H1 (cell line): ENCODE data around the gene LSM2. TPM values are rescaled to one million over a fixed set of nuclear protein-coding genes. Genes with fewer than 3 reads are reported as not detected.
A peak's percentile ranks its signal among the peaks of the same experiment; 100 is the strongest.
"Not testable (repeated sequence)": the region's sequence is repeated elsewhere in the genome, so short reads cannot be mapped to it uniquely, and the experiment has no call there.

Experiments
- CTCF ChIA-PET: fragments of 300-600 bp; sonication (Branson Sonifier 250); formaldehyde crosslinking; loops from one replicate; lab custom pipeline; 2021; ENCODE audit not compliant: partially characterized antibody; lab: Charles Lee
- POLR2A ChIA-PET: fragments of 300-600 bp; sonication (Branson Sonifier 250); formaldehyde crosslinking; loops from one replicate; lab custom pipeline; 2021; ENCODE audit warnings: inconsistent platforms; ENCODE audit not compliant: partially characterized antibody; lab: Charles Lee
- DNase-seq, 2 experiments: peaks; one replicate each; pipeline versions ENCODE4 v3.0.0 to v3.0.0-alpha.2; 2010 to 2022; ENCODE audit warnings: low spot score in 2 of 2, low read depth in 1 of 2, mixed read lengths in 1 of 2
- FAIRE-seq: peaks from 2 replicates; lab custom pipeline; 2011; peaks lifted over from hg19 to GRCh38; lab: Jason Lieb, UNC
- H2AFZ ChIP-seq: 2 replicates; pipeline ENCODE4 v1.8.1; 2012; ENCODE audit warnings: low read length, inconsistent platforms
- H2AK5ac ChIP-seq: 2 replicates; pipeline ENCODE4 v1.6.1; 2013; ENCODE audit warnings: low read depth, low read length
- H2BK120ac ChIP-seq: replicated peaks from 2 replicates; pipeline ENCODE3; 2013; ENCODE audit warnings: low read depth, low read length, inconsistent platforms
- H2BK12ac ChIP-seq: 2 replicates; pipeline ENCODE4 v1.6.1; 2013; ENCODE audit warnings: low read depth, low read length
- H2BK15ac ChIP-seq: 2 replicates; pipeline ENCODE4 v1.6.1; 2013; ENCODE audit warnings: low read length
- H2BK20ac ChIP-seq: 2 replicates; pipeline ENCODE4 v1.6.1; 2013; ENCODE audit warnings: low read length
- H2BK5ac ChIP-seq: 2 replicates; pipeline ENCODE4 v1.6.1; 2013; ENCODE audit warnings: low read depth, low read length
- H3K14ac ChIP-seq: 2 replicates; pipeline ENCODE4 v1.6.1; 2013; ENCODE audit warnings: inconsistent platforms; ENCODE audit not compliant: insufficient read length
- H3K18ac ChIP-seq: 2 replicates; pipeline ENCODE4 v1.6.1; 2013; ENCODE audit warnings: low read length; ENCODE audit errors: extremely low read depth
- H3K23ac ChIP-seq: 2 replicates; pipeline ENCODE4 v1.6.1; 2013; ENCODE audit warnings: inconsistent platforms; ENCODE audit not compliant: insufficient read length
- H3K23me2 ChIP-seq: 2 replicates; pipeline ENCODE4 v1.6.1; 2013; ENCODE audit warnings: low read depth, low read length
- H3K27ac ChIP-seq: 2 replicates; pipeline ENCODE4 v1.6.1; 2011; ENCODE audit warnings: low read depth, low read length, inconsistent platforms
- H3K27me3 ChIP-seq, 4 experiments: replicated peaks in 1 of 4; 1 replicate in 1 of 4; 2 replicates in 3 of 4; pipeline versions ENCODE4 v1.6.1 to v1.8.1; 2011 to 2013; ENCODE audit warnings: low read length in 3 of 4, mild to moderate bottlenecking in 3 of 4, inconsistent platforms in 2 of 4, mixed read lengths in 2 of 4, moderate library complexity in 1 of 4; ENCODE audit not compliant: control insufficient read depth in 3 of 4, insufficient read depth in 3 of 4; ENCODE audit errors: extremely low read depth in 1 of 4
- H3K36me3 ChIP-seq, 4 experiments: 2 replicates each; pipeline versions ENCODE4 v1.6.1 to v1.8.1; 2011 to 2013; ENCODE audit warnings: mild to moderate bottlenecking in 4 of 4, low read length in 3 of 4, moderate library complexity in 2 of 4, control low read depth in 1 of 4, inconsistent platforms in 1 of 4; ENCODE audit not compliant: insufficient read depth in 4 of 4, control insufficient read depth in 2 of 4
- H3K4ac ChIP-seq: replicated peaks from 2 replicates; pipeline ENCODE3; 2013; ENCODE audit warnings: low read length, low read depth, mixed read lengths, inconsistent platforms; ENCODE audit not compliant: insufficient read length
- H3K4me1 ChIP-seq, 4 experiments: replicated peaks in 1 of 4; 1 replicate in 1 of 4; 2 replicates in 3 of 4; pipeline versions ENCODE4 v1.6.1 to v1.8.1; 2011 to 2013; ENCODE audit warnings: low read length in 3 of 4, inconsistent platforms in 2 of 4, mixed read lengths in 1 of 4; ENCODE audit not compliant: insufficient read depth in 4 of 4, control insufficient read depth in 3 of 4
- H3K4me2 ChIP-seq, 2 experiments: 2 replicates each; pipeline versions ENCODE4 v1.6.1 to v1.8.1; 2011 to 2013; ENCODE audit warnings: low read depth in 2 of 2, low read length in 2 of 2, control low read depth in 1 of 2, inconsistent platforms in 1 of 2, mild to moderate bottlenecking in 1 of 2; ENCODE audit not compliant: insufficient read depth in 1 of 2
- H3K4me3 ChIP-seq, 4 experiments: fragments of 200-600, 300-600 bp in 1 of 4; sonication (generic), shearing (Covaris generic), sonication (Bioruptor Twin) in 1 of 4; 2 replicates each; pipeline versions ENCODE4 v1.5.1 to v1.8.1; 2011 to 2016; ENCODE audit warnings: low read length in 4 of 4, low read depth in 3 of 4, control low read depth in 2 of 4, inconsistent platforms in 2 of 4, mild to moderate bottlenecking in 2 of 4, mixed read lengths in 1 of 4, moderate library complexity in 1 of 4; ENCODE audit not compliant: insufficient read depth in 2 of 4; ENCODE audit errors: extremely low read depth in 1 of 4
- H3K56ac ChIP-seq: replicated peaks from 2 replicates; pipeline ENCODE3; 2013; ENCODE audit warnings: low read depth, mild to moderate bottlenecking, mixed read lengths, low read length, inconsistent platforms; ENCODE audit not compliant: insufficient read length
- H3K79me1 ChIP-seq: 2 replicates; pipeline ENCODE4 v1.6.1; 2013; ENCODE audit warnings: low read depth, low read length, control low read depth
- H3K79me2 ChIP-seq, 2 experiments: 2 replicates each; pipeline versions ENCODE4 v1.6.1 to v1.8.1; 2012 to 2013; ENCODE audit warnings: low read length in 2 of 2, mild to moderate bottlenecking in 2 of 2, inconsistent platforms in 1 of 2; ENCODE audit not compliant: insufficient read depth in 2 of 2, control insufficient read depth in 1 of 2
- H3K9ac ChIP-seq, 4 experiments: replicated peaks in 1 of 4; 1 replicate in 1 of 4; 2 replicates in 3 of 4; pipeline versions ENCODE4 v1.6.1 to v1.8.1; 2011 to 2013; ENCODE audit warnings: low read depth in 3 of 4, low read length in 3 of 4, control low read depth in 2 of 4, mild to moderate bottlenecking in 2 of 4, moderate library complexity in 2 of 4, inconsistent platforms in 1 of 4; ENCODE audit errors: extremely low read depth in 1 of 4
- H3K9me3 ChIP-seq, 2 experiments: 2 replicates each; pipeline versions ENCODE4 v1.6.1 to v1.8.1; 2012 to 2013; ENCODE audit warnings: mild to moderate bottlenecking in 2 of 2, moderate library complexity in 2 of 2, control low read depth in 1 of 2, inconsistent platforms in 1 of 2, low read depth in 1 of 2, low read length in 1 of 2, mixed read lengths in 1 of 2; ENCODE audit not compliant: insufficient read depth in 2 of 2
- H4K20me1 ChIP-seq, 2 experiments: replicated peaks in 1 of 2; 2 replicates each; pipeline versions ENCODE3 to v1.8.1; 2011 to 2013; ENCODE audit warnings: inconsistent platforms in 2 of 2, low read length in 2 of 2, mild to moderate bottlenecking in 1 of 2; ENCODE audit not compliant: insufficient read depth in 2 of 2, control insufficient read depth in 1 of 2
- H4K5ac ChIP-seq: 2 replicates; pipeline ENCODE4 v1.6.1; 2013; ENCODE audit warnings: low read length, low read depth, mixed read lengths, inconsistent platforms; ENCODE audit not compliant: insufficient read length
- H4K8ac ChIP-seq: 2 replicates; pipeline ENCODE4 v1.8.0; 2013; ENCODE audit warnings: mild to moderate bottlenecking, moderate library complexity, low read length, inconsistent platforms; ENCODE audit not compliant: insufficient read depth; ENCODE audit errors: extremely low read depth
- H4K91ac ChIP-seq: replicated peaks from 2 replicates; pipeline ENCODE3; 2013; ENCODE audit warnings: low read length, mixed read lengths, inconsistent platforms; ENCODE audit not compliant: insufficient read length
- POLR2A ChIP-seq, 2 experiments: IDR thresholded peaks; 1 replicate in 1 of 2; 2 replicates in 1 of 2; pipeline ENCODE4 v1.6.1; 2011; ENCODE audit warnings: low read depth in 2 of 2, low read length in 2 of 2, mild to moderate bottlenecking in 2 of 2; ENCODE audit errors: control extremely low read depth in 1 of 2
- WGBS, 2 experiments: shearing (Covaris generic) in 1 of 2; methylation state at CpG; one replicate each; pipeline versions ENCODE4 v1.1.6 to v1.1.7; 2013 to 2015; ENCODE audit warnings: low lambda C conversion rate in 2 of 2, mixed read lengths in 2 of 2, inconsistent platforms in 1 of 2, low coverage in 1 of 2, missing lambda C conversion rate in 1 of 2; ENCODE audit not compliant: insufficient replicate concordance in 2 of 2, insufficient coverage in 1 of 2, insufficient read length in 1 of 2; ENCODE audit errors: extremely low coverage in 1 of 2, missing lambda C conversion rate in 1 of 2; 5-methylcytosine and 5-hydroxymethylcytosine counted together
- polyA plus RNA-seq, 7 experiments: library from polyadenylated mRNA; depleted of rRNA in 3 of 7; stranded (reverse) in 5 of 7; unstranded in 2 of 7; fragments of >200 nt in 5 of 7; fragments of 200-250 nt in 2 of 7; gene quantifications; 1 replicate in 5 of 7; 2 replicates in 1 of 7; 4 replicates in 1 of 7; pipeline versions ENCODE4 v1.2.1 to v1.2.3, GENCODE V29; 2011 to 2013; ENCODE audit warnings: missing spikeins in 2 of 7, mixed read lengths in 2 of 7
- total RNA-seq: library from RNA; stranded (reverse); fragmentation: NEBNext Ultra II Directional; extraction: Animal tissue kit (Norgen Biotek cat#: 25700); gene quantifications from 2 replicates; pipeline ENCODE4 v1.2.1, GENCODE V29; 2021

Gene LSM2
- total and polyA plus RNA-seq, 2 of the 8 experiments (the other 6 are each of a cell fraction or from before 2014, with no cell fraction given), result 127 to 168 TPM

- H4K5ac ChIP-seq, H4K8ac ChIP-seq, H2BK20ac ChIP-seq, H3K27me3 ChIP-seq, H3K4me1 ChIP-seq, H2BK5ac ChIP-seq, DNase-seq, H3K79me1 ChIP-seq, H2AFZ ChIP-seq, H3K9ac ChIP-seq, H3K4ac ChIP-seq, H3K18ac ChIP-seq, H2AK5ac ChIP-seq, H3K9me3 ChIP-seq, H3K23ac ChIP-seq, H2BK120ac ChIP-seq, H2BK15ac ChIP-seq, H4K91ac ChIP-seq, H3K14ac ChIP-seq, FAIRE-seq, H2BK12ac ChIP-seq, H3K56ac ChIP-seq: not testable (repeated sequence)
- H3K4me2 ChIP-seq, result peak overlapping the region; percentile 84 to 99
- peaks cover 18 to 23% of the 10 kb centered on the region in 2 experiments for H4K20me1 ChIP-seq
- ChIA-PET CTCF (interaction anchor here (0.6 to 4.5 kb wide), 10 partner anchors 11 to 127 kb away, joined by 3 to 15 read pairs (median 5); partner anchors contain the start of gene HSPA1B), POLR2A (interaction anchor here (1.0 to 11.4 kb wide), 25 partner anchors 8 to 264 kb away, joined by 3 to 189 read pairs (median 5); partner anchors contain the start of genes HSPA1A, HSPA1B, HSPA1L and LSM2)
- H3K79me2 ChIP-seq, result peaks cover 17 to 37% of the 10 kb centered on the region in 2 experiments
- peak in 1 of 2 experiments; percentile 18; a peak in 1 of 3 replicates for TF ChIP-seq POLR2A (IDR thresholded peaks at IDR 0.05; ENCODE audit: control extremely low read depth in 1 of 2, low read depth in 2 of 2, low read length in 2 of 2)
- 88% methylated on average over 9 of the region's 9 CpGs; no CpG with 5 or more reads in 1 of the 2 experiments for WGBS, 2 experiments
- H3K36me3 ChIP-seq, result peaks cover 34 to 71% (median 48%) of the 10 kb centered on the region in 4 experiments
- H3K23me2 ChIP-seq, result peaks cover 15% of the 10 kb centered on the region
- 0 out of 2 replicates have a peak overlapping the region, but pooled peaks have one; percentile 8 for H3K27ac ChIP-seq
- peak overlapping the region; percentile 19 to 99 (median 84); a peak in 5 of 8 replicates for H3K4me3 ChIP-seq
Measured at GRCh38 chr6:31838114-31838553, 31.4 kb upstream of the LSM2 start.
